SK-N-SH (cell line): ENCODE measurements around the gene COL23A1.

Experiments
- EP300 ChIP-seq, 2 experiments: IDR thresholded peaks; 2 replicates each; pipeline versions ENCODE4 v1.4.0 to v1.6.1; 2012; ENCODE audit warnings: borderline replicate concordance in 1 of 2, low read depth in 1 of 2, low read length in 1 of 2
- RAD21 ChIP-seq: IDR thresholded peaks from 2 replicates; pipeline ENCODE4 v1.6.1; 2012; ENCODE audit warnings: mild to moderate bottlenecking, low read length
- SIN3A ChIP-seq: IDR thresholded peaks from 2 replicates; pipeline ENCODE4 v1.6.1; 2012; ENCODE audit warnings: low read depth, mild to moderate bottlenecking, low read length, moderate library complexity, borderline replicate concordance
- TF ChIP-seq, protein P1 (sequence below): fragments of 200-600 bp; sonication (generic); IDR thresholded peaks from 2 replicates; pipeline ENCODE4 v1.6.1; 2017; ENCODE audit warnings: antibody characterized with exemption, mild to moderate bottlenecking, moderate library complexity
- TF ChIP-seq, protein P2 (sequence below): fragments of 150-350 bp; IDR thresholded peaks from 2 replicates; pipeline ENCODE4 v1.6.1; 2017; ENCODE audit warnings: antibody characterized with exemption, low read length, low read depth, borderline replicate concordance
- TF ChIP-seq, protein P3 (sequence below): IDR thresholded peaks from 2 replicates; pipeline ENCODE4 v1.6.1; 2012; ENCODE audit warnings: mild to moderate bottlenecking, low read depth, low read length, moderate library complexity

DNA sequence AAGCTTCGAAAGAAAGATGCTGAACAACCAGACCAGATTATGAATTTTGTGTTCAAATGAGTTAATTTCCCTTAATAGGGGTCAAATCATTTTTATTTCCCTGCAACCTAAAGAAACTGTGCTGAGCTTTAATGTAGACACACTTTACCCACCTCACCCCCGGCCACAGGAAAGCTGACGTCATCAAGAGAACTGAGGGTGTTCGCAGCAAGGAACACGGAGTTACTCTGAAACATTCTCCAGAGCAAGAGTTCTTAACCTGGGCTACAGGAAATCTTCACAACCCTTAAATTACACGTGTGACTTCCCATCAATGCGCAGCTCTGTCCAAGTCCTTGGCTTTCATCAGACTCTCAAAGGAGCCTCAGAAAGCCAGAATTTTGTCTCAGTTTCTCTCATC lies 116.3 kb downstream of the COL23A1 start:
- TF ChIP-seq, protein P1, sequence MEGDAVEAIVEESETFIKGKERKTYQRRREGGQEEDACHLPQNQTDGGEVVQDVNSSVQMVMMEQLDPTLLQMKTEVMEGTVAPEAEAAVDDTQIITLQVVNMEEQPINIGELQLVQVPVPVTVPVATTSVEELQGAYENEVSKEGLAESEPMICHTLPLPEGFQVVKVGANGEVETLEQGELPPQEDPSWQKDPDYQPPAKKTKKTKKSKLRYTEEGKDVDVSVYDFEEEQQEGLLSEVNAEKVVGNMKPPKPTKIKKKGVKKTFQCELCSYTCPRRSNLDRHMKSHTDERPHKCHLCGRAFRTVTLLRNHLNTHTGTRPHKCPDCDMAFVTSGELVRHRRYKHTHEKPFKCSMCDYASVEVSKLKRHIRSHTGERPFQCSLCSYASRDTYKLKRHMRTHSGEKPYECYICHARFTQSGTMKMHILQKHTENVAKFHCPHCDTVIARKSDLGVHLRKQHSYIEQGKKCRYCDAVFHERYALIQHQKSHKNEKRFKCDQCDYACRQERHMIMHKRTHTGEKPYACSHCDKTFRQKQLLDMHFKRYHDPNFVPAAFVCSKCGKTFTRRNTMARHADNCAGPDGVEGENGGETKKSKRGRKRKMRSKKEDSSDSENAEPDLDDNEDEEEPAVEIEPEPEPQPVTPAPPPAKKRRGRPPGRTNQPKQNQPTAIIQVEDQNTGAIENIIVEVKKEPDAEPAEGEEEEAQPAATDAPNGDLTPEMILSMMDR: no peak
- TF ChIP-seq EP300 (IDR thresholded peaks at IDR 0.05; ENCODE audit: borderline replicate concordance in 1 of 2, low read depth in 1 of 2, low read length in 1 of 2) (no peak), SIN3A (no peak), RAD21 (no peak)
- TF ChIP-seq, protein P2, sequence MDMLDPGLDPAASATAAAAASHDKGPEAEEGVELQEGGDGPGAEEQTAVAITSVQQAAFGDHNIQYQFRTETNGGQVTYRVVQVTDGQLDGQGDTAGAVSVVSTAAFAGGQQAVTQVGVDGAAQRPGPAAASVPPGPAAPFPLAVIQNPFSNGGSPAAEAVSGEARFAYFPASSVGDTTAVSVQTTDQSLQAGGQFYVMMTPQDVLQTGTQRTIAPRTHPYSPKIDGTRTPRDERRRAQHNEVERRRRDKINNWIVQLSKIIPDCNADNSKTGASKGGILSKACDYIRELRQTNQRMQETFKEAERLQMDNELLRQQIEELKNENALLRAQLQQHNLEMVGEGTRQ: no peak
- TF ChIP-seq, protein P3, sequence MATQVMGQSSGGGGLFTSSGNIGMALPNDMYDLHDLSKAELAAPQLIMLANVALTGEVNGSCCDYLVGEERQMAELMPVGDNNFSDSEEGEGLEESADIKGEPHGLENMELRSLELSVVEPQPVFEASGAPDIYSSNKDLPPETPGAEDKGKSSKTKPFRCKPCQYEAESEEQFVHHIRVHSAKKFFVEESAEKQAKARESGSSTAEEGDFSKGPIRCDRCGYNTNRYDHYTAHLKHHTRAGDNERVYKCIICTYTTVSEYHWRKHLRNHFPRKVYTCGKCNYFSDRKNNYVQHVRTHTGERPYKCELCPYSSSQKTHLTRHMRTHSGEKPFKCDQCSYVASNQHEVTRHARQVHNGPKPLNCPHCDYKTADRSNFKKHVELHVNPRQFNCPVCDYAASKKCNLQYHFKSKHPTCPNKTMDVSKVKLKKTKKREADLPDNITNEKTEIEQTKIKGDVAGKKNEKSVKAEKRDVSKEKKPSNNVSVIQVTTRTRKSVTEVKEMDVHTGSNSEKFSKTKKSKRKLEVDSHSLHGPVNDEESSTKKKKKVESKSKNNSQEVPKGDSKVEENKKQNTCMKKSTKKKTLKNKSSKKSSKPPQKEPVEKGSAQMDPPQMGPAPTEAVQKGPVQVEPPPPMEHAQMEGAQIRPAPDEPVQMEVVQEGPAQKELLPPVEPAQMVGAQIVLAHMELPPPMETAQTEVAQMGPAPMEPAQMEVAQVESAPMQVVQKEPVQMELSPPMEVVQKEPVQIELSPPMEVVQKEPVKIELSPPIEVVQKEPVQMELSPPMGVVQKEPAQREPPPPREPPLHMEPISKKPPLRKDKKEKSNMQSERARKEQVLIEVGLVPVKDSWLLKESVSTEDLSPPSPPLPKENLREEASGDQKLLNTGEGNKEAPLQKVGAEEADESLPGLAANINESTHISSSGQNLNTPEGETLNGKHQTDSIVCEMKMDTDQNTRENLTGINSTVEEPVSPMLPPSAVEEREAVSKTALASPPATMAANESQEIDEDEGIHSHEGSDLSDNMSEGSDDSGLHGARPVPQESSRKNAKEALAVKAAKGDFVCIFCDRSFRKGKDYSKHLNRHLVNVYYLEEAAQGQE: no peak
